Measurements from ENCODE around the gene PPP3R1. TPM values are rescaled to one million over a fixed set of nuclear protein-coding genes. Genes with fewer than 3 reads are reported as not detected.

Gene PPP3R1
- total and polyA plus RNA-seq, 2 experiments from 2014 or later = 7.9 to 49.6 TPM

GRCh38 chr2:68240446-68240845 is 11.9 kb downstream of the PPP3R1 start:
- Histone ChIP-seq H3K4me1 (ENCODE audit: insufficient read depth) (peaks cover 60% of the 10 kb centered on the region), H3F3A (replicated peaks; ENCODE audit: low read depth) (no peaks in the 10 kb centered on the region), H2AFZ (no peak overlapping the region), H3K36me3 (ENCODE audit: insufficient read depth) (no peaks in the 10 kb centered on the region), H3K4me2 (peak overlapping the region; percentile 46), H3K27me3 (ENCODE audit: insufficient read depth) (no peaks in the 10 kb centered on the region), H3K9me2 (ENCODE audit: insufficient read depth) (no peaks in the 10 kb centered on the region), H4K20me1 (replicated peaks; ENCODE audit: insufficient read depth) (peaks cover 84% of the 10 kb centered on the region), H3K27ac (ENCODE audit: low read depth) (no peak overlapping the region), H3K79me2 (replicated peaks; ENCODE audit: insufficient read depth) (peaks cover 100% of the 10 kb centered on the region), H3K4me3 (no peak overlapping the region)
- Mint-ChIP-seq H3K36me3 (ENCODE audit: low read depth) (no peaks in the 10 kb centered on the region), H3K9me3 (no peaks in the 10 kb centered on the region), H3K27me3 (ENCODE audit: insufficient read depth, low read depth, poor library complexity) (no peaks in the 10 kb centered on the region), H3K4me1 (peaks cover 42% of the 10 kb centered on the region), H3K4me3 (no peak overlapping the region; the same call in 2 of the 3 replicates), H3K27ac (no peak overlapping the region)
- TF ChIP-seq ZNF114 (CRISPR knock-in tag; IDR thresholded peaks at IDR 0.05) = no peak
- TF ChIP-seq CREB1 (CRISPR knock-in tag; IDR thresholded peaks at IDR 0.05; ENCODE audit: low read depth) = no peak
- no peak for TF ChIP-seq EZH2 (IDR thresholded peaks at IDR 0.05; ENCODE audit: low read depth, unreplicated experiment)
- TF ChIP-seq STAT1 (IDR thresholded peaks at IDR 0.05; ENCODE audit: unreplicated experiment) = no peak
- no peak for TF ChIP-seq ZNF462 (CRISPR knock-in tag; IDR thresholded peaks at IDR 0.05)
- no peak for TF ChIP-seq JUNB (IDR thresholded peaks at IDR 0.05; ENCODE audit: unreplicated experiment)
- TF ChIP-seq ZNF331 (CRISPR knock-in tag; IDR thresholded peaks at IDR 0.05; ENCODE audit: low read depth) = no peak
- no peak for TF ChIP-seq CTCF (conservative IDR thresholded peaks at IDR 0.05; ENCODE audit: low read depth in 2 of 2)
- no peak for TF ChIP-seq ETS1 (IDR thresholded peaks at IDR 0.05)
- TF ChIP-seq POLR2AphosphoS5 (IDR thresholded peaks at IDR 0.05; ENCODE audit: low read depth) = no peak
- no peak for TF ChIP-seq REST (IDR thresholded peaks at IDR 0.05; ENCODE audit: unreplicated experiment)
- TF ChIP-seq EZH2phosphoT487 (IDR thresholded peaks at IDR 0.05; ENCODE audit: unreplicated experiment) = no peak
- no peak for TF ChIP-seq NANOG (IDR thresholded peaks at IDR 0.05; ENCODE audit: borderline replicate concordance)
- no peak for DNase-seq (ENCODE audit: low spot score)
- ATAC-seq = peak; percentile 54
